Glutamatergic neuron (in vitro differentiated cells): ENCODE measurements around the gene ANKRD66. TPM values are rescaled to one million over a fixed set of nuclear protein-coding genes. Genes with fewer than 3 reads are reported as not detected.

Experiments
- total RNA-seq: library from RNA; stranded (reverse); fragmentation: NEBNext Ultra II Directional; extraction: Animal tissue kit (Norgen Biotek cat#: 25700); gene quantifications from one replicate; pipeline ENCODE4 v1.2.1, GENCODE V29; 2021; ENCODE audit not compliant: unreplicated experiment

ANKRD66 gene
- total RNA-seq, 1 donor from 2014 or later = not detected

Other genes with a start within 250 kb of the ANKRD66 start
- gene CYP39A1, start 94.1 kb upstream of the ANKRD66 start, total RNA-seq = 0.17 TPM
- gene SLC25A27, start 94.0 kb upstream of the ANKRD66 start, total RNA-seq = 13.6 TPM
- 0.64 TPM for gene TDRD6, start 59.0 kb upstream of the ANKRD66 start, total RNA-seq
- 0.44 TPM for gene PLA2G7, start 11.6 kb upstream of the ANKRD66 start, total RNA-seq
- gene MEP1A, start 46.5 kb downstream of the ANKRD66 start, total RNA-seq = not detected
- 0.37 TPM for gene ADGRF5, start 175.0 kb downstream of the ANKRD66 start, total RNA-seq